ENCODE measurements around the gene MMADHC.

DNA sequence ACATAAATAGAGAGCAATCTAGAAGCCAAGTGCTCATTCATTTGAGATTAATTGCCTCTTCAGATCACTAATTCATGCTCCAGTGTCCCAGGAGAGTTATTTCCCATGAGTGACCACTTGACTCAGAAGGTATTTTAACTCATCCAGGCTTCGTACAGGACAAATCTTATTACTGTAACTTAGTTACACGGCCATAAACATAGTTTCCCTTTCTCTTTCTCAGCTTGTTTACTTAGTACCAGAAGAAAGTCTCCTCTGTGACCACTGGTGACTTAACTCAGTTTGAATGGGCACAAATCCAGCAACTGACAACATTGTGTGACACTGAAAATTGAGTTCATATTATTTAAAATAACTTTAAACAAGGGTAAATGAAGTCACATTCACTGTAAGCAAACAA, 25.3 kb downstream of the MMADHC start:
- TF ChIP-seq POLR2AphosphoS5 (IDR thresholded peaks at IDR 0.05; ENCODE audit: low read depth, low read length) (no peak), TAF1 (IDR thresholded peaks at IDR 0.05; ENCODE audit: borderline replicate concordance, insufficient read depth, low read length) (no peak), SIN3A (IDR thresholded peaks at IDR 0.05; ENCODE audit: borderline replicate concordance, insufficient read depth, low read length) (no peak)
- TF ChIP-seq, protein P1, sequence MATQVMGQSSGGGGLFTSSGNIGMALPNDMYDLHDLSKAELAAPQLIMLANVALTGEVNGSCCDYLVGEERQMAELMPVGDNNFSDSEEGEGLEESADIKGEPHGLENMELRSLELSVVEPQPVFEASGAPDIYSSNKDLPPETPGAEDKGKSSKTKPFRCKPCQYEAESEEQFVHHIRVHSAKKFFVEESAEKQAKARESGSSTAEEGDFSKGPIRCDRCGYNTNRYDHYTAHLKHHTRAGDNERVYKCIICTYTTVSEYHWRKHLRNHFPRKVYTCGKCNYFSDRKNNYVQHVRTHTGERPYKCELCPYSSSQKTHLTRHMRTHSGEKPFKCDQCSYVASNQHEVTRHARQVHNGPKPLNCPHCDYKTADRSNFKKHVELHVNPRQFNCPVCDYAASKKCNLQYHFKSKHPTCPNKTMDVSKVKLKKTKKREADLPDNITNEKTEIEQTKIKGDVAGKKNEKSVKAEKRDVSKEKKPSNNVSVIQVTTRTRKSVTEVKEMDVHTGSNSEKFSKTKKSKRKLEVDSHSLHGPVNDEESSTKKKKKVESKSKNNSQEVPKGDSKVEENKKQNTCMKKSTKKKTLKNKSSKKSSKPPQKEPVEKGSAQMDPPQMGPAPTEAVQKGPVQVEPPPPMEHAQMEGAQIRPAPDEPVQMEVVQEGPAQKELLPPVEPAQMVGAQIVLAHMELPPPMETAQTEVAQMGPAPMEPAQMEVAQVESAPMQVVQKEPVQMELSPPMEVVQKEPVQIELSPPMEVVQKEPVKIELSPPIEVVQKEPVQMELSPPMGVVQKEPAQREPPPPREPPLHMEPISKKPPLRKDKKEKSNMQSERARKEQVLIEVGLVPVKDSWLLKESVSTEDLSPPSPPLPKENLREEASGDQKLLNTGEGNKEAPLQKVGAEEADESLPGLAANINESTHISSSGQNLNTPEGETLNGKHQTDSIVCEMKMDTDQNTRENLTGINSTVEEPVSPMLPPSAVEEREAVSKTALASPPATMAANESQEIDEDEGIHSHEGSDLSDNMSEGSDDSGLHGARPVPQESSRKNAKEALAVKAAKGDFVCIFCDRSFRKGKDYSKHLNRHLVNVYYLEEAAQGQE (IDR thresholded peaks at IDR 0.05; ENCODE audit: insufficient read depth in 1 of 2, low read depth in 2 of 2, low read length in 2 of 2), result no peak
